SIG-M5 treated with dmso at 0.1 percent for 504 hours (cell line): ENCODE data around the gene REC8.

Experiments
- DNase-seq: peaks from one replicate; lab custom pipeline; 2025; ENCODE audit not compliant: unreplicated experiment; lab: John Stamatoyannopoulos, UW

Gene REC8

GRCh38 chr14:24137529-24138395 is 34.1 kb upstream of the REC8 start:
- no peak for DNase-seq

DNA sequence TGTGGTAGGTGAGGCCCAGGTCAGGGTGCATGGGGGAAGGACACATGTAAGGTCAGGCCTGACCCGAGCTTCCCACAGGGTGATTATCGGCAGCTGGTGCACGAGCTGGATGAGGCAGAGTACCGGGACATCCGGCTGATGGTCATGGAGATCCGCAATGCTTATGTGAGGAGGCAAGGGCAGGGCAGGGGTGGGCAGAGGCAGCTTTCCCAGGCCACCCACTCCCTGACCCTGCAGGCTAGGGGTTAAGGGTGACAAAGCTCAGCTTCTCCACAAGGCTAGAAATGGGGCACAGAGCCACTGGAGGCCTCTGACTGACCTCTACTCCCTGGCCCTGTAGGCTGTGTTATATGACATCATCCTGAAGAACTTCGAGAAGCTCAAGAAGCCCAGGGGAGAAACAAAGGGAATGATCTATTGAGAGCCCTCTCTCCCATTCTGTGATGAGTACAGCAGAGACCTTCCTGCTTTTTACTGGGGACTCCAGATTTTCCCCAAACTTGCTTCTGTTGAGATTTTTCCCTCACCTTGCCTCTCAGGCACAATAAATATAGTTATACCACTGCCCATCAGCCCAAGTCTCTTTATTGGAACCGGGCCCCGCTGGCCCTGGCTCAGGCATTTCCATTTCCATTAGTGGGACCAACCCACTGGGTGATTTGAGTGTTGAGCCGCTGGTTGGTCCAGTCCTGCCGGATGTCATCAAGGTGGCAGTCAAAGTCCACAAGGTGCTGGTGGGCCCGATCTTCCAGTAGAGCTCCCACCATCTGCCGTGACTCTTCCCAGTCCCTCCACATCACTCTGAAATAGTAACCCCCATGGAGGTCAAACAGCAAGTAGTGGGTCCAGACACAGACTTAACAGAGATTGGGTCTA is 33.2 kb upstream of the REC8 start:
- no peak for DNase-seq

DNA sequence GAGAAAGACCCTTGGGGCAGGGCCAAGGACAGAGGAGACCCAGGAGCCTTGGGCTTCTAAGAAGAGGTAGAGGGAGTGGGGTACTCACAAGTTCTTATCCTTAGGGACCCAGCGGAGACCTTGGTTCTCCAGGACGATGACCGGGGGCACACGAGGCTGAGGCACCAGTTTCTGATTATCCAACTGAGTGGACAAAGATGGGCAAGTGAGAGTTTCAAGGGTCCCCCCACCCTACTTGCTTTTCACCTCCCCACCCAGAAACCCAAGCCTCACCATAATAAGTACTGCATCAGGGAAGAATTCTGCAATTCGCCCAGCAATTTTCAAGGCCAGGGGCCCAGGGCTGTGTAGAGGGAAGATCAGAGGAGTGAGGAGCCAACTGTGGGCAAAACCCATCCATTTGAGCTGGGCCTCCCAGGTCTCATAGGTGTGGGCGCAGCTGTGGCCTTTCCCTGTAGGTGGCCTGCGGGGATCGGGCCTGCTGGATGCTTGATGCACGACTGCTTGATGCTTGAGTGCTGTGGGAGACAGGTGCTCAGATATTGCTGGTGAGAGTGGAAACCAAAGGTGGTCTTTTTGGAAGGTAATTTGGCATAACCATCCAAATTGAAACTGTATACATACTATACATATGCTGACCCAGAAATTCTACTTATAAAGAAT is 32.5 kb upstream of the REC8 start:
- DNase-seq: no peak

DNA sequence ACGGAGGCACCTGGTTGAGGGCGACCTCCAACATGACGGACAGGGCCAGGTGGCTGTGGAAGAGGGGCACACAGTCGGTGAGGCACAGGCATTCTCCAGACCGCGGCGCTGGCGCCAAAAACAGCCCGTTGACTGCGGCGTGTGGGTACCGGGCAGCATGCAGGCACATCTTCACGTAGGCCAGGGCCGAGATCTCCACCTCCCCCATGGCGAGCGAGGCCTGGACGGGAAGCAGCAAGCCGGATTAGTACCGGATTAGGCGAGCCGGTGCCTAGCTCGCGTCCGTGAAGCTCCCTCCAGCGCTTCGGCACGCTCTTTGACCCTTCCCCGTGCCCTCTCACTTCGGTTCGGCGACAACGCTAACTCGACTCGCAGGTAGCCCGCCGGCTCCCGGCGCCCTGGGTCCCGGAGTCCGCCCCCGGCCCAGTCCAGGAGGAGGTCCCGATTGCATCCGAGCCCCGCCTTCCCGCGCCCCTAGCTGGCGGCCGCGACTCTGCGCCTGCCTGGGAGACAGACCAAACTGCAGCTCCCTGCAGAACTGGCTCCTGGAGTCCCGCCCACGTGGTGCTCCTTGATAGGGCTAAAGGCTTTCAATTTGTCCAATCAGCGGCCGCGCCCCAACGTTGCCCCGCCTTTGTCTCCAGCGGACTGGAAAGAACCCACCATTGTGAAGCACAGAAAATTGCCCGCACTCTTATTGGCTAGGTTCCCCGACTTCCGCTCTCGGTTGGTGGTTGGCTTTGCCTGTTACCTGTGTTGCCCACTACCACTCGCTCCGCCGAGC is 30.6 kb upstream of the REC8 start, which contains the start of gene EMC9:
EMC9 (minus strand) TSS at position 495 of the 784 bp plus-strand sequence; CDS start at position 208, 287 bp downstream.
- DNase-seq: peak; percentile 99

DNA sequence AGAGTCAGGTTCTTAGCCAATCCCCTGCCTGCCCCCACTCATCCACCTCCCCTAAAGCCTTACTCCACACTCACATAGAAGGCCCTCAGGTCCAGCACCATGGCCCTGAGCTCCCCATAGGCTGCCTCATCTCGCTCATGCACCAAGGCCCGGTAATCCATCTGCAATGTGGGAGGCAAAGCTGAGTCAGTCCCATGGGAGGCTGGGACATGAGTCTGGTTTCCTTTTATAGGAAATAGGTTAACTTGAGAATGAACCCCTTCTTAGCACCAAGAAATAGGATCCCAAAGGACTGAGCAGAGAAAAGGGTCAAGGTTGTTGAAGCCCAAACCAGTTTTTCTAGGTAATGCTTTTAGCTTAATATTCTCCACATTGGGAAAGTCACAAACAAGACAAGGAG is 28.4 kb upstream of the REC8 start:
- DNase-seq: no peak

DNA sequence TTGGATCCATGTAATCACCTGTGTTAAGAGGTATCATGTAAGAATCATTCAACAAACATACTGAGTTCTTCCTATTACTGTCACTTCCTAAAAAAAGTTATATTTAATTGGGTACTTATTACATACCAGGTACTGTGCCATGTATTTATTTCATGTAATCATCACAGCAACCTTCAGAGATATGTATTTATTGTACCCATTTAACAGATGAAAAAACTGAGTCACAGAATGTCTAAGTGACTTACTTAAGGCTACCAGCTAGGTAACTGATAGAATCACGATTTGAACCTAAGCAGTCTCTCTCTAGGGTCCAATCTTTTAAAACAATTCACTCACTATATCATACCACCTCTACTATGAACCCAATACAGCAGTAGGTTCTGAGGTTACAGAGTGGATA is 27.4 kb upstream of the REC8 start:
- DNase-seq: no peak

GRCh38 chr14:24145219-24145618 is 26.7 kb upstream of the REC8 start:
- no peak for DNase-seq

DNA sequence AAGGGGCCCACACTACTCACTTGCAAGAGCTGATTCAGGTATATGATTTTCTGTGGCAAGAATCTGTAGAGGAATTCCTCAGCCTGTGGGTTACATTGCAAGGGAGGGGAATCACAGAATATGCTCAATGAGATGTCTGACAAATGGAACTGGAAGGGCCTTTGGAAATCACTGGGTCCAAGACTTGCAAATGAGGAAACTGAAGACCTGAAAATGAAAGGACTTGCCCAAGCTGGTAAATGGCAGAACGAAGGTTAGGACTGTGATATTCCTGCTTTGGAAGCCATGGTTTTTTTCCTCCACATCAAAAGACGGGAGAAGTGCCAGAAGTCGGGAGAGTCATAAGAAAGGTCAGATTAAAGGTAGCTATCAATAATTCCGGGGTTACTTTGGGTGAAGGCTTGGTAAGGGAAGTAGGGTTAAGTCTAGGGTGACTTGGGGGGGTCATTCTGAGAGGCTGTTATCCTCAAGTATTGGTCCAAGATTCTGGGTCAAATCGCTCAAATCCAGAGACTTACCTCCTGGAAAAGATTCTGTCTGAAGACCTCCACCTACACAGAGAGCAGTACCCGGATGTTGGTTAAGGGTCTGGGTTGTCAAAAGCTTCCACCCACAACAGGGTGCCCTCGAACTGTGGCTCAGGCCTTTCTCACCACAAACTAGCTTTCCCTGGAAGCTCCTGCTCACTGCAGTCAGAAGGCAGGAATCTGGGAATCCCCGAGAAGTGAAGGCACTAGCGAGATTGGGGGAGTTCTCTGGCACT is 26.0 kb upstream of the REC8 start:
- no peak for DNase-seq

DNA sequence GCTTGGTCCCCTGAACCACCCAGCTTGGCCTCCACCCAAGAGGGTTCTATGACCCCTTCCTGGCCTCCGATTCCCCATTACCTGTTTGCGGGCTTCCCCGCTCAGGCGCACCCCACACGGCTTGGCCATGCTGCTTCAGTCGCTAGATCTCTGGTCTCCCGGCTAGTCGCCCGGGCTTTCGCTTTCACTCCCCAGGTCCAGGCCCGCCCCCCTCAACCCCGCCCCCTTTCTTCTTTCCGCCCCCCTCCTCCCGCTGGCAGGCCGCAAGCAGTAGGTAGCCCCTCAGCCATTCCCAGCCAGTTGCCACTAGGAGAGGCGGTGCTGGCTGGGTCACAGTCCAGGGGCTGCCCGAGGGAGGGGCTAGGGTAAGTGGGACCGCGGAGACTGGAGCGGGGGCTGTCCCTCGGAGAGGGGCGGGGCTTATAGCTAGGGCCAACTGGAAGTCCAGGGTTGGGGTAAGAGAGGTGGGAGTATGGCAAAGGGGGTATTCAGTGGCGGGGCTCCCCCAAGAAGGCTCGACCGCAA is 25.4 kb upstream of the REC8 start, which contains the start of gene PSME2:
PSME2 (minus strand) TSS at position 158 of the 525 bp plus-strand sequence; CDS start at position 129, 29 bp downstream.
- DNase-seq: peak; percentile 97

- peak; percentile 99 for DNase-seq
These were observed 24.7 kb upstream of the REC8 start, which contains the start of gene RNF31 for GRCh38 chr14:24146978-24147760. RNF31 (plus strand) TSS chr14:24147498; CDS start chr14:24147699, 201 bp downstream.

DNA sequence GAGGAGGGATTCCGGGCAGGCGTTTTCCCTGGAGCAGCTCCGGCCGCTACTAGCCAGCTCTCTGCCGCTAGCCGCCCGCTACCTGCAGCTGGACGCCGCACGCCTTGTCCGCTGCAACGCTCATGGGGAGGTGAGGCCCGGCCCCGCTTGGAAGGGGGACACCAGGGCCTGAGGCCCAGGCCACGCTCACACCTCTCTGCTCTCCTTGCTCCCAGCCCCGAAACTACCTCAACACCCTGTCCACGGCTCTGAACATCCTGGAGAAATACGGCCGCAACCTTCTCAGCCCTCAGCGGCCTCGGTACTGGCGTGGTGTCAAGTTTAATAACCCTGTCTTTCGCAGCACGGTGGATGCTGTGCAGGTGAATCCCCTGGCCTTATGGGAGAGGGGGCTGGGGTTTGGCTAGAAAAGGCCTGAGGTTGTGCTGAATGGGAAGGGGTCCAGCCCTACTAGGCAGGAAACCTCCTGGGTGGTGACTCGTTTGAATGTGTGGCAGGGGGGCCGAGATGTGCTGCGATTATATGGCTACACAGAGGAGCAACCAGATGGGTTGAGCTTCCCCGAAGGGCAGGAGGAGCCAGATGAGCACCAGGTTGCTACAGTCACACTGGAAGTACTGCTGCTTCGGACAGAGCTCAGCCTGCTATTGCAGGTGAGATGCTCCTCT is 24.0 kb upstream of the REC8 start:
- DNase-seq: no peak

DNA sequence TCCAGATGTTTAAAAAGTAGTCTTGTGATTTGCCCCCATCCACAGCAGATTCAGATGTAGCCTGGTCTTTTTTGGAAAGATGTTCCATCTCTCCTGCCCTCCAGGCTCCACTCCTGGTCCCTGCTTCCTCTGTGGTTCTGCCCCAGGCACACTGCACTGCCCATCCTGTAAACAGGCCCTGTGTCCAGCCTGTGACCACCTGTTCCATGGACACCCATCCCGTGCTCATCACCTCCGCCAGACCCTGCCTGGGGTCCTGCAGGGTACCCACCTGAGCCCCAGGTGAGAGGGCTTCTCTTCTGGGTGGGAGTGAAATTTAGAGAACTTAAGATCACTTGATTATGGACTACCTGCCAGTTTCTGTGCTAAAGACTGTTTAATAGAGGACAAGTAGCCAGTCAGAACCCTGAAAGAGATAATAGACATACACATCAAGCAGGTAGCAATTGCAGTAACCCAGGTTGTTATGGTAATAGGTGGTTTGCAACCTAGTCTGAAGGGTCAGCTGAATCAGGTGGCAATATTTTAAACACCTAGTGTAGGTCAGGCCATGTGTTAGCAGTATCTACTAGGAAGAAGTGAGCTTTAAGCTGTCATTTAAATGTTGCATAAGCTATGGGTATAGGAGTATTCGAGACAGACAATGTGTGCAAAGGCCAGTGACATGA is 22.4 kb upstream of the REC8 start:
- no peak for DNase-seq

DNA sequence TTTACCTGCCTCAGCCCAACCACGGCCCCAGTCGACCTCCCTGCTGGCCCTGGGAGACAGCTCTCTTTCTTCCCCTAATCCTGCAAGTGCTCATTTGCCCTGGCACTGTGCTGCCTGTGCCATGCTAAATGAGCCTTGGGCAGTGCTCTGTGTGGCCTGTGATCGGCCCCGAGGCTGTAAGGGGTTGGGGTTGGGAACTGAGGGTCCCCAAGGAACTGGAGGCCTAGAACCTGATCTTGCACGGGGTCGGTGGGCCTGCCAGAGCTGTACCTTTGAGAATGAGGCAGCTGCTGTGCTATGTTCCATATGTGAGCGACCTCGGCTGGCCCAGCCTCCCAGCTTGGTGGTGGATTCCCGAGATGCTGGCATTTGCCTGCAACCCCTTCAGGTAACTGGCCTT is 21.8 kb upstream of the REC8 start:
- no peak for DNase-seq

GRCh38 chr14:24150567-24150966 is 21.3 kb upstream of the REC8 start:
- no peak for DNase-seq

DNA sequence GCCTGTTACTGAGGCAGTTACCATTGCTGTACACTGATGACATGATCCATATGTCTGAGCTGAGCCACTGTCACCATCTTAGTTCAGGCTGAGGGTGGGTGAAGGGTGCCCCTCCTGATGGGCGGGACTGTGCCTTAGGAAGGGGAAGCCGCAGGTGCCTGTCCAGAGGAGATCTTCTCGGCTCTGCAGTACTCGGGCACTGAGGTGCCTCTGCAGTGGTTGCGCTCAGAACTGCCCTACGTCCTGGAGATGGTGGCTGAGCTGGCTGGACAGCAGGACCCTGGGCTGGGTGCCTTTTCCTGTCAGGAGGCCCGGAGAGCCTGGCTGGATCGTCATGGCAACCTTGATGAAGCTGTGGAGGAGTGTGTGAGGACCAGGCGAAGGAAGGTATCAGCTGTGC is 20.9 kb upstream of the REC8 start:
- DNase-seq: no peak

DNA sequence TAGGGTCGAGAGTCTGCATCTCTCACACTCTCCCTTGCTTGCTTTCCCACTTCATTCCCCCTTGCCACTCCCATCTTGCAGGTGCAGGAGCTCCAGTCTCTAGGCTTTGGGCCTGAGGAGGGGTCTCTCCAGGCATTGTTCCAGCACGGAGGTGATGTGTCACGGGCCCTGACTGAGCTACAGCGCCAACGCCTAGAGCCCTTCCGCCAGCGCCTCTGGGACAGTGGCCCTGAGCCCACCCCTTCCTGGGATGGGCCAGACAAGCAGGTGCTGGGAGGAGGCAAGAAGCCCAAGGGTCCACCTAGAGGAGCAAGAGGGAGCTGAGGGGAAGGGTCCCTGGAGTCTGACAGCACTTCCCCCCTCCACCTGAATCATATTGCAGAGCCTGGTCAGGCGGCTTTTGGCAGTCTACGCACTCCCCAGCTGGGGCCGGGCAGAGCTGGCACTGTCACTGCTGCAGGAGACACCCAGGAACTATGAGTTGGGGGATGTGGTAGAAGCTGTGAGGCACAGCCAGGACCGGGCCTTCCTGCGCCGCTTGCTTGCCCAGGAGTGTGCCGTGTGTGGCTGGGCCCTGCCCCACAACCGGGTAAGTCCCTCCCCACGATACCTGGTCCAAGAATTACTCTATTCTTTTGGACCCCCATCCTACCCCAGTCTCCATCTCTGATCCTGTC is 20.3 kb upstream of the REC8 start:
- no peak for DNase-seq

DNA sequence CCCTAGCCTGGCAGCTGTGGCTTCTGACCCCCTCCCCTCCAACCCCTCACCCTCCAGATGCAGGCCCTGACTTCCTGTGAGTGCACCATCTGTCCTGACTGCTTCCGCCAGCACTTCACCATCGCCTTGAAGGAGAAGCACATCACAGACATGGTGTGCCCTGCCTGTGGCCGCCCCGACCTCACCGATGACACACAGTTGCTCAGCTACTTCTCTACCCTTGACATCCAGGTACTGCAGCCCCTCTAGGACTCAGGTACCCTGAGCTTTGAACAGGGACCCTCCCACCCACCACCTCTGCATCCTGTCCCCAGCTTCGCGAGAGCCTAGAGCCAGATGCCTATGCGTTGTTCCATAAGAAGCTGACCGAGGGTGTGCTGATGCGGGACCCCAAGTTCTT is 16.8 kb upstream of the REC8 start:
- no peak for DNase-seq
